ENCODE measurements around the gene PSMB5. TPM values are rescaled to one million over a fixed set of nuclear protein-coding genes. Genes with fewer than 3 reads are reported as not detected.
A peak's percentile ranks its signal among the peaks of the same experiment; 100 is the strongest.

The PSMB5 gene
- polyA plus RNA-seq, 1 donor from 2014 or later = 28.0 TPM

DNA sequence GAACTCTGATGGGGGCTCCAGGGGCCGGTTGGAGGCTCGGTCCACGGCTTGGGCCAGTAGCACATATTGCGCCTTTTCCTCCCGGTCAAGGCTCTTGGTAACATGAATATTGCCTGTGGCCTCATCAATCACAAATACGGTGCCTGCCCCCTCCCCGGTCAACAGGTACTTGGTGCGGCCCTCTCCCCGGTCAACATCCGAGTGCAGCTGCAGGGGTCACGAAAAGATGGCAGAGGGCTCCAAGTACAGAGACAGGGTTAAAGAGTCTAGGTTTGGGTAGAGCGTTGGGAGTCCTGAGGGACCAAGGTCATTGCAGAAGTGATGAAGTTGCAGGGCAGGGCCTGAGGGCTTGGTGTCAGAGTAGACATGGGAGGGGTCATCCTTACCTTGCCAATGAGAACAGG is 20.4 kb upstream of the PSMB5 start:
- Mint-ChIP-seq H3K4me3 (peak overlapping the region in 1 of 4 donors; percentile 18), H3K27ac (no peak overlapping the region)

DNA sequence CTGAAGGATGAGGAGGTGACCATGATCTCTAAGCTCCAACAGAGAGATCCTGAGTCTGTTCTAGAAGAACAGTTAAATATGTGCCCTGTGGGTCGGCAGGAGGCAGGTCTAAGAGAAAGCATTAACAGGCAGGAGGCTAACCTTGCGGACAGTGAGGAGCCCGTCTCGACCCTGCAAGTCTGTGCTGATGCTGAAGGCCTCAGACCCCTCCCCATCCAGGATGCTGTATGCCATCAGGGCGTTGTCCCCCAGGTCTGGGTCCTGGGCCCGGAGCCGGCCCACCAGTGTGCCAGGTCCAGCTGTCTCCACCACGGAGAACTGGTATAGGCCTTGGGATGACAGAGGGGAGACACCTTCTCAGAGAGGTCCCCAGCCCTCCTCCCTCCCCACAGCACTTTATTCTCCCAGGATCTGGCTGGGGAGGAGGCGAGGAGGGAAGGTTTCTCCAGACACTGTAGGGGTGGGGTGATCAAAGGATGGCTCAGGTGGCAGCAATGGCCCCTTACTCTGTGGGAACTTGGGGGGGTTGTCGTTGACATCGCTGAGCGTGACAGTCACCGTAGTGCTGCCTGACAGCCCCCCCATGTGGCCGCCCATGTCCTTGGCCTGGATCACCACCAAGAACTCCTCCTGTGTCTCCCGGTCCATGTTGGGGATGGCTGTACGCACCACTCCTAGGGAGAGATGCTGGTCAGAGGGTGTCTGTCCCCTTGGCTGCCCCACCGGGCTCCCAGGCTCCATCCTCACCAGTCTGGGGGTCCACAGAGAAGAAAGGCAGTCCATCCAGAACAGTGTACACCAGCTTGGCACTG is 19.5 kb upstream of the PSMB5 start:
- peak overlapping the region in 2 of 4 donors; percentile 35 to 44 for H3K4me3 Mint-ChIP-seq
- peaks cover 3% of the 10 kb centered on the region for H3K36me3 Mint-ChIP-seq
- H3K27ac Mint-ChIP-seq = peak overlapping the region in 1 of 3 donors; percentile 48
- H3K4me1 Mint-ChIP-seq = peaks cover 5 to 13% (median 8%) of the 10 kb centered on the region in 3 donors
- H3K27me3 Mint-ChIP-seq = peaks cover 5% of the 10 kb centered on the region
- no peaks in the 10 kb centered on the region for H3K9me3 Mint-ChIP-seq

More for the DNA sequence above, 20.4 kb upstream of the PSMB5 start:
- Mint-ChIP-seq H3K36me3 (peaks cover 5% of the 10 kb centered on the region), H3K4me1 (peaks cover 5 to 13% (median 8%) of the 10 kb centered on the region in 3 donors), H3K9me3 (no peaks in the 10 kb centered on the region), H3K27me3 (peaks cover 5% of the 10 kb centered on the region)

DNA sequence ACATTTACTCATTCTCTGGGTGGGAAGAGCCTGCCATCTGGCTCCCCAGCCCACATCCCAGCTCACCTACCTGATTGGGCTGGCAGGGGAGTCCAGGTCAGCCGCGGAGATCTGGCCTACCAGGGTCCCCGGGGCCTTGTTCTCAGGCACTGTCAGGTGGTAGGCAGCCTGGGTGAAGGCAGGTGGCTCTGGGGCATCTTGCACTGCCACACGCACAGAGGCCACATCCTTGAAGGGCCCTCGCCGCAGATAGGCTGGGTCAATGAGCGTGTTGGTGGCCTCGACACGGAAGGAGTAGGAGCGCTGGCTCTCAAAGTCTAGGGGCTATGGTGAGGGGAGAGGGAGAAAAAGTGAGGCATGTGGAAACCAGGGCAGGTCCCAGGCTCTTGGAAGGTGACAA is 18.7 kb upstream of the PSMB5 start:
- no peak overlapping the region for H3K27ac Mint-ChIP-seq

DNA sequence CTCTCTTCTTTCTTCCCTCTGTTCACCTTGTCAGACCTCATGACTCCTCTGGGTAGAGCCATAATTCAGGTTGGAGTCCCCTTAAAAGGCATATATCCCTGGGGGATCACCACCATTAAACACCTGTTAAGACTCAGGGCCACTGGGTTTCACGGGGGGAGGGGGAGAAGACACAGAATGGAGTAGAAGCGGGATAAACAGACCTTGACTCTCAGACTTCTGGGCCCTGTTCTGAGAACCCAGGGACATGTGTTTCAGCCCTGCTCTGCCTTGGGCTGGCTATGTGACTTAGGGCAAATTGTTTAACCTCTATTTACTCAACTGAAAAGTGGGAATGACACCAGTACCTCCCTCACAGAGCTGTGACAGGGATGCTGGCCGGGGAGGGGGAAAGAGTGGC is 18.0 kb upstream of the PSMB5 start:
- Mint-ChIP-seq H3K4me1 (peaks cover 0 to 9% (median 6%) of the 10 kb centered on the region in 3 donors), H3K9me3 (no peaks in the 10 kb centered on the region), H3K27ac (peak overlapping the region in 1 of 3 donors; percentile 76)

More for the DNA sequence above, 18.7 kb upstream of the PSMB5 start:
- H3K36me3 Mint-ChIP-seq = peaks cover 2% of the 10 kb centered on the region
- peaks cover 5% of the 10 kb centered on the region for H3K27me3 Mint-ChIP-seq
- H3K9me3 Mint-ChIP-seq = no peaks in the 10 kb centered on the region
- H3K4me1 Mint-ChIP-seq = peaks cover 5 to 13% (median 8%) of the 10 kb centered on the region in 3 donors
- peak overlapping the region in 1 of 4 donors; percentile 35 for H3K4me3 Mint-ChIP-seq

DNA sequence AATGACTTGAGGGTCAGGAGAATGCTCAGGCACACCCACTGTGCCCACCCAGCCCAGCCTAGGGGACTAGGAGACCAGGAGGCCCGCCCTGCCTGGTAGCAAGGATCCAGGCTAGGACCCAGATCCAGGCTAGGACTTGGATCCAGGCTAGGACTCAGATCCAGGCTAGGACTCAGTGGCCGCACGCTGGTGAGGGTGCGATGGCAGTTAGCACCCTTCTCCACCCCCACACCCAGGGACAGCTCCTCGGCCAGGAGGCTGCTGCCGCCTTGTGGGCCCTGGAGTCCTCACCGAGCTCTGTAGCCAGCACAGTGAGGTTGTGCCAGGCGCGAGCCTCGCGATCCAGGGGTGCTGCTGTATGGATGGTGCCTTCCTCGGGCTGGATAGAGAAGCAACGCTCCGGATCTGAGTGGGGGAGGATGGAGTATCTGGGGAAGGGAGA is 17.5 kb upstream of the PSMB5 start:
- H3K27me3 Mint-ChIP-seq = peaks cover 7% of the 10 kb centered on the region
- no peaks in the 10 kb centered on the region for H3K9me3 Mint-ChIP-seq
- H3K27ac Mint-ChIP-seq = no peak overlapping the region
- H3K4me1 Mint-ChIP-seq = peaks cover 0 to 9% (median 6%) of the 10 kb centered on the region in 3 donors
- no peak overlapping the region for H3K4me3 Mint-ChIP-seq
- H3K36me3 Mint-ChIP-seq = peaks cover 1% of the 10 kb centered on the region

More for the DNA sequence above, 18.0 kb upstream of the PSMB5 start:
- Mint-ChIP-seq H3K27me3 (peaks cover 5% of the 10 kb centered on the region), H3K36me3 (no peaks in the 10 kb centered on the region), H3K4me3 (no peak overlapping the region)

DNA sequence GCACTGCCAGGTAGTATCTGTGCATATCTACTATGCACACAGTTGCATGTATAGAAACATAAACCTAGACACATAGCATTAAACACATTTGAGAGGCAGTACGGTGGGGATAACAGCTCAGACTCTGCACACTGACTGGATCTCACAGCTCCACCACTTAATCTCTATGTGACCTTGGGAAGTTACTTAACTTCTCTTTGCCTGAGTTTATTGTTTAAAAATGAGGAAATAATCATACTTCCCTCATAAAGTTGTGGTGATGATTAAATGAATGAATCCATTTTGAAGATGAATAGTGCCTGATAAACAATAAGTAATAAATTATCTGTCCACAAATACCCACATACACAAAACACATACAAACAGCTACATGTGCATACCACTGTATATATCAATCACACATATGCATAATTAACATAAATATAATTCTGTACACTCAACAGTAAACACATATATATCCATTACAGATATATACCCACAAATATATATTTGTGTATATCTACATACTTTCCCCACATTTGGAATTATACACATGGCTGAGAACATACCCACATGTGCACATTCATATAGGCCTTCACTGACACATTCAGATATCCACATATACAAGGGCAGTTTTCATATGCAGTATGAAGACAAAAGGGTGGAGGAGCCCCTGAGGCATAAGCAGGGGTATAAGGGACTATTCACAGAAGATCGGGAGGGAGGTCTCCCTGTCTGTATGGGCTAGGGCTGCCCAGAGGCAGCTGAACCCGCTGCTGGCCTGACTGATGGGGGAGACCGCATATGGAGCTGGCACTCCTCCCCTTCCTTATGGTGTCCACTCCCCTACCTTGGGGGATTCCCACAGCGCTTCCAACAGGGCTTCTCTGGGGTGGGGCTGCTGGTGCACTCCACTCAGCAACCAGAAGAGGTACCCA is 16.7 kb upstream of the PSMB5 start:
- no peaks in the 10 kb centered on the region for H3K9me3 Mint-ChIP-seq

DNA sequence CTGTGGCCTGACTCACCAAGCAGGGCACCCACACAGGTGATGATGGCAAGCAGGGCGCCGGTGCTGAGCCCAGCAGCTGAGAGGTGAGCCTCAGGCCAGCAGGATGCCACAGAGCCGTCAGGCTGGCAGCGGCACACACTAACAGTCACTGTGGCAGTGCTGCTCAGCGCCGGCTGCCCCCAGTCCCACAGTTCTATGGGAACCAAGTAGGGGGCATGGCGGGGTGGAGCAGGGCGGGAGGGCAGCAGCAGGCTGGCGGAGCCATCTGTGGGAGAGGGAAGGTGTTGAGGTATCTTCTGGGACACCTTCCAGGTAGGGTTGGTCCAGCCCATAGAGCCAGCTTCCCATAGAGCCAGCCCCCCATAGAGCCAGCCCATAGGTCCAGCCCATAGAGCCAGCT is 14.3 kb upstream of the PSMB5 start:
- Mint-ChIP-seq H3K27ac (no peak overlapping the region), H3K4me3 (no peak overlapping the region), H3K4me1 (no peaks in the 10 kb centered on the region), H3K9me3 (no peaks in the 10 kb centered on the region), H3K36me3 (peaks cover 1% of the 10 kb centered on the region), H3K27me3 (peaks cover 2% of the 10 kb centered on the region)

More for the DNA sequence above, 16.7 kb upstream of the PSMB5 start:
- Mint-ChIP-seq H3K27ac (no peak overlapping the region), H3K36me3 (peaks cover 1% of the 10 kb centered on the region), H3K4me3 (no peak overlapping the region), H3K27me3 (peaks cover 6% of the 10 kb centered on the region), H3K4me1 (peaks cover 0 to 4% (median 4%) of the 10 kb centered on the region in 3 donors)

DNA sequence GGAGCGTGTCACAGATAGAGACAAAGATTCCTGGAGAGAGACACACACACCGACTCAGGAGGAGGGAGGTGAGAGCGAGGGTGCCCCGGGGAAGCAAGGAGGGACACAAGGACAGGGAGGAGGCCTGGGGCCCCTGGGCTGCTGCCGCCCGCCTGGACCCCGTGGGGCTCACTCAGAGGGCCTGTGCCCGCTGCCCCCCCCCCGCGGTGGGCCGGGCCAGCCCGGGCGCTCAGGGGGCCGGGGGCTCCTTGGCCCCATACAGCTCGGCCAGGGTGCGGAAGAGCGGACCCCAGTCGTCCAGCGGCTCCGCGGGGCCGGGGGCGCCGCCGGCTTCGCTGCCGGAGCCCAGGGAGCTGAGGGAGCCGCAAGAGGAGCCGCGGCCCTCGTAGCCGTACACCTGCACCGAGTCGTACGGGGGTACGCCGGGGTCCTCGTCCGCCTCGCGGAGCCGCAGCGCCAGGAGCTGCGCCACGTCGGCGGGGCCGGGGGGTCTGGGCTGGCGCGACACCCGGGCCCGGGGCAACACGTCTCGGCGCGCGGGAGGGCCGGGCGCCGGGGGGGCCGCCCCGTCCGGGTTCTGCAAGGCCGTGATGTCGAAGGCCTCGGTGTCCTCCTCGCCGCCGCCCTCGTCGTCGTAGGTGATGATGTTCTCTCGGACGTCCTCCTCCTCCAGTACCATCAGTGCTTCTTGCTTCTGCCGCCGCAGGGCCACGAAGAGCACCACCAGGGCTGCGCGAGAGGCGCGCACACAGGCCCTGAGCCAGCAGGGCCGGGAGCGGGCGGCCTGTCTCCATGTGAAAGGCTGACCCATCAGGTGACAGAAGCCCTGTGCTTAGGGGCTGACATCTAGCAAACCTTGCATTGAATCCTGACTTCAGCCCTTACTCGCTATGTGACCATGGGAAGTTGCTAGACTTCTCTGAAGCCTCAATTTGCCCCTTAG is 13.3 kb upstream of the PSMB5 start:
- H3K27me3 Mint-ChIP-seq = peaks cover 2% of the 10 kb centered on the region
- H3K36me3 Mint-ChIP-seq = peaks cover 1% of the 10 kb centered on the region
- no peaks in the 10 kb centered on the region for H3K9me3 Mint-ChIP-seq
- no peak overlapping the region for H3K4me3 Mint-ChIP-seq
- no peaks in the 10 kb centered on the region for H3K4me1 Mint-ChIP-seq
- no peak overlapping the region for H3K27ac Mint-ChIP-seq

DNA sequence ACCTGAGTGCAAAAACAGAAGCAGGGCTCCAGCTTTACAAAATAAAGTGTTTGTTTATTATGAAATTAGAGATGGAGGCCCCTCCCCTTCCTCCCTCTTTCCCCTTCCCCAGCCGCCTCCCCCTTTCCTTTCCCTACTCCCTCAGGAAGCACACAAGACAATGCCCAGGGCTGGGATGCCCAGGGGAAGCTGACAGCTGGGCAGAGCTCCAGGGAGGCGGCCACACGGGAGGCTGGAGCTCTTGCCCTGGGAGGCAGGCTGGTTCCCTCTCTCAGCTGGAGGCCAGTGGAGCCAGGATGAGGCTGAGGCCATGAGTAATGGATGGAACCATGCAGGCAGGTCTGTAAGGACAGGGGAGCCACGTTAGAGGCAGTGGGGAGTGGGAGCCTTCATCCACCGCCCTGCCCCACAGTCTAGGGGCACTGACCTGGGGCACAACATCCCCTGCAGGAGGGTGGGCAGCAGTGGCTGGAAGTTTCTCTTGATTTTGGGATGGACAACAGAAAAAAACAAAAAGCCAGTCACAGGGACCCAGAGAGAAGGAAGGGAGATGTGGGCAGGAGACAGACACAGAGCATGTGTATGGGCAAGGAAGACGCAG is 12.4 kb upstream of the PSMB5 start:
- Mint-ChIP-seq H3K27ac (no peak overlapping the region), H3K9me3 (no peaks in the 10 kb centered on the region), H3K36me3 (peaks cover 1% of the 10 kb centered on the region), H3K4me3 (no peak overlapping the region), H3K27me3 (peaks cover 2% of the 10 kb centered on the region), H3K4me1 (no peaks in the 10 kb centered on the region)

DNA sequence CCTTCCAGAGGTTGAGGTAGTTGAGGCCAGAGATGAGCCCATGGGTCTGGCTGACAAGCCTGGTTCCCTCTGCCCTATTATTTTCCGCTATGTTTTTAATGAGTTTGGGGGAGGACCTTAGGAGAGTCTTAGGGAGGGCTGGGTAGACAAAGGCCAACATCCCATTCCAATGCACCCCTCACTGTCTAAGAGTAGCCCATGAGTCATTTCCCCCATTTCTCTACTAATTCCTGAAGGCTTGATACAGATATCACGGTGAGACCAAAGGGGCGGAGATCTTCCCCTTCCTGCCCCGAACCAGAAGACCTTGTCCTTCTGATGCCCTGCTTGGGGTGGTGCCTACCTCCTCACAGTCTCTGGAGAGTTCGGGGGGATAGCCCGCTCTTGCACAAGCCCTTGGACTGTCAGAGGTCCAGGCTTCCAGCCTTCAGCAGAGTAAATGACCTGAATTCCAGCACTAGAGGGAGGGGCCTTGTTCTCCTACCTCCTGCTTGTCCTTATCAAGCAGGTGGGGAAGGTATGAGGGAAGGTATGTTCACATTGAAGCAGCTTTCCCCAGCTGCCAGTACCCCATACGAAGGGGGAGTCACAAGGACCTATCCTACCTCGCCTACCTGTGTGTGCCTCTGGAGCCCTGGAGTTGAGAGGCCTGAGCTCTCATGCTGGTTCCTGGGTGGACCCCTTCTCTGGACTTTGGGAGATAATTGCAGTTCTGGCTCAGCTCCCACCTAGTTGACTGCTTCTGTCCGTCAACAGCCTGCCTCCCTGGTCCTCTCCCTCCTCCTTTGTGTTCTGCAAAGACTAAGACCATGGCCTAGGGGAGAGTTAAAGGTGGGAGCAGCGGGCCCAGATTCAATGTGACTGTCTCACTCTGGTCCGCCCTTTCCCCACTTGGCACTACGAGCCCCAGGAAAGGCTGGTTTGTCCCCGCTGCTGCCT is 11.0 kb upstream of the PSMB5 start:
- Mint-ChIP-seq H3K27ac (no peak overlapping the region), H3K9me3 (no peaks in the 10 kb centered on the region), H3K27me3 (peaks cover 2% of the 10 kb centered on the region), H3K36me3 (peaks cover 1% of the 10 kb centered on the region), H3K4me3 (no peak overlapping the region), H3K4me1 (no peaks in the 10 kb centered on the region)

DNA sequence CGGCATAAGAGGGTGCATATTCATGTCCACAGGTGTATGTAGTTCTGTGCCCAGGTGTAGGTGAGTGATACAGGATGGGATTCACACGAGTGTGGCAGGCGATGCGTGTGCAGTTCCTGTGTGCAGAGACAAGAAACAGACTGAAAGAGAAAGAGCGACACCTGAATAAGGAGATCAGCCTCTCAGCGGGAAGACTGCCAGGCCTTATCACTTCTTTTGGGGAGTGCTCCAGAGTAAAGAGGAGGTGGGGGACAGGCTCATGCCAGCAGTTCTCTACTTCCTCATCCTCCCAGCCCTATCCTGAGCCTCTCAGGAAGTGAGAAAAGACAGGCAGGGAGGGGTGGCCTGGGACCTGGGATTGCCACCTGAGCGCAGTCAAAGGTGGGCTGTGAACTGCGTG is 10.1 kb upstream of the PSMB5 start:
- Mint-ChIP-seq H3K9me3 (no peaks in the 10 kb centered on the region), H3K27ac (no peak overlapping the region)

DNA sequence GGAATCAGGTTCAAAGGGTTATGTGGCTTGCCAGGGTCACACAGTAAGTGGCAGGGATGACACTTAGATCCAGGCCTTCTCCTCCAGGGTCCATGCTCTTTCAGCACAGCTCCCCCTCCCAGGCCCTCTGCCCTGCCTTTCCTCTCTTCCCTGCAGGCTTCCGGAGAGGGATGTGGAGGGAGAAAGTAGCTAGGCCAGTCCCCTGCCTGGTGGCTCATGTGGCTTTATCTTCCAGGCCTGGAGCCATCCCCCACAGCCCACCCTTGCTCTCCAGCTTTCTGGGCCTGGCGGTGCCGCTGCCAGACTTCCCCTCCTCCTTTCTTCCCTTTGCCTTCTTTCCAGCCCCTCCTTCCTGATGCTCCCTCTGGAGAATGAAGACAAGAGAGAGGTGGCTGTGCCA is 9.1 kb upstream of the PSMB5 start:
- Mint-ChIP-seq H3K36me3 (peaks cover 1% of the 10 kb centered on the region), H3K4me1 (no peaks in the 10 kb centered on the region), H3K27ac (no peak overlapping the region), H3K4me3 (peak overlapping the region in 1 of 4 donors; percentile 17), H3K9me3 (no peaks in the 10 kb centered on the region), H3K27me3 (peaks cover 2% of the 10 kb centered on the region)

More for the DNA sequence above, 10.1 kb upstream of the PSMB5 start:
- peaks cover 2% of the 10 kb centered on the region for H3K27me3 Mint-ChIP-seq
- no peaks in the 10 kb centered on the region for H3K4me1 Mint-ChIP-seq
- peaks cover 1% of the 10 kb centered on the region for H3K36me3 Mint-ChIP-seq
- H3K4me3 Mint-ChIP-seq = no peak overlapping the region

DNA sequence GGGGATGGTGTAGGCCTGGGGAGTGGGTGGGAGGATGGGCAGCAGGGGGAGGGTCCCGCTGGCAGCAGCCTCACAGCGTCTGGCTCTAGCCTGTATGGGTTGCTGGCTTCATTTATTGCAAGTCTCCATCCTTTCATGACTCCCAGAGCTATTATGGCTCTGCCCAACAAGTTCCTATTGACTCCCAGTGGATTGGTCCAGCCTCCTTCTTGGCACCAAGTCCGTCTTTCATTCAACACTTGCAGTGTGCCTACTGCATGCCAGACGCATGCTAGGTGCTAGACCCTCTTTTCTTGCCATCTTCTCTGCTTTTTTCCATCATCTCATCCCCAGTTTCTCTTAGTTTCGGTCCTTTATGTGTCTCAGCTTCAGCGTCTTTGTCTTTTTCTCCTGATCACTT is 8.4 kb upstream of the PSMB5 start:
- H3K27me3 Mint-ChIP-seq = peaks cover 2% of the 10 kb centered on the region
- no peak overlapping the region for H3K4me3 Mint-ChIP-seq
- no peaks in the 10 kb centered on the region for H3K4me1 Mint-ChIP-seq
- H3K36me3 Mint-ChIP-seq = peaks cover 1% of the 10 kb centered on the region
- H3K27ac Mint-ChIP-seq = no peak overlapping the region
- H3K9me3 Mint-ChIP-seq = no peaks in the 10 kb centered on the region

All from IgD-negative memory B cell (primary cell).